Measurements from ENCODE around the gene SHROOM4.

Gene SHROOM4

DNA sequence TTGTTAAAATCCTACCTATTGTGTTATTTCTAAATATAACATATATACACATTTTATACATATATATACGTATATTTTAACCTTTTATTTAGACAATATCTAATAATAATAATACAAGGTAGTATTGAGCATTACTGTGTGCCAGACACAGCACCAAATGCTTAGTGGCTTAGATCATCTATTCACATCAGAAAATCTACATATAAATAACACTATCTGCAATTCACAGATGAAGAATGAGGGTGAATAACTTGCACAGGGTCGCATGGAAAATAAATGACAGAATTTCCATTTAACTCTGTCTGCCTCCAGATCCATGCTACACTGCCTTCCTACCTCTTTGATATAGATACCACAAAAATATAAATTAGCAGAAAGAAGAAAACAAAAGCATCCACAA lies 37.7 kb downstream of the SHROOM4 start:
- TF ChIP-seq, protein P1, sequence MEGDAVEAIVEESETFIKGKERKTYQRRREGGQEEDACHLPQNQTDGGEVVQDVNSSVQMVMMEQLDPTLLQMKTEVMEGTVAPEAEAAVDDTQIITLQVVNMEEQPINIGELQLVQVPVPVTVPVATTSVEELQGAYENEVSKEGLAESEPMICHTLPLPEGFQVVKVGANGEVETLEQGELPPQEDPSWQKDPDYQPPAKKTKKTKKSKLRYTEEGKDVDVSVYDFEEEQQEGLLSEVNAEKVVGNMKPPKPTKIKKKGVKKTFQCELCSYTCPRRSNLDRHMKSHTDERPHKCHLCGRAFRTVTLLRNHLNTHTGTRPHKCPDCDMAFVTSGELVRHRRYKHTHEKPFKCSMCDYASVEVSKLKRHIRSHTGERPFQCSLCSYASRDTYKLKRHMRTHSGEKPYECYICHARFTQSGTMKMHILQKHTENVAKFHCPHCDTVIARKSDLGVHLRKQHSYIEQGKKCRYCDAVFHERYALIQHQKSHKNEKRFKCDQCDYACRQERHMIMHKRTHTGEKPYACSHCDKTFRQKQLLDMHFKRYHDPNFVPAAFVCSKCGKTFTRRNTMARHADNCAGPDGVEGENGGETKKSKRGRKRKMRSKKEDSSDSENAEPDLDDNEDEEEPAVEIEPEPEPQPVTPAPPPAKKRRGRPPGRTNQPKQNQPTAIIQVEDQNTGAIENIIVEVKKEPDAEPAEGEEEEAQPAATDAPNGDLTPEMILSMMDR (IDR thresholded peaks at IDR 0.05; ENCODE audit: low read depth, low read length, missing control alignments), result no peak
- no peaks in the 10 kb centered on the region for H3K27me3 ChIP-seq (replicated peaks)
- DNase-seq, result no peak
- H3K4me3 ChIP-seq (ENCODE audit: low read depth, low read length), result no peak overlapping the region
- no peaks in the 10 kb centered on the region for H3K36me3 ChIP-seq (replicated peaks)
- in situ Hi-C loops (cut with HindIII; ENCODE audit: low pct_ligation_motif_present, low sequenced_read_pairs), result no loop called here
- H3K27ac ChIP-seq, result no peak overlapping the region

DNA sequence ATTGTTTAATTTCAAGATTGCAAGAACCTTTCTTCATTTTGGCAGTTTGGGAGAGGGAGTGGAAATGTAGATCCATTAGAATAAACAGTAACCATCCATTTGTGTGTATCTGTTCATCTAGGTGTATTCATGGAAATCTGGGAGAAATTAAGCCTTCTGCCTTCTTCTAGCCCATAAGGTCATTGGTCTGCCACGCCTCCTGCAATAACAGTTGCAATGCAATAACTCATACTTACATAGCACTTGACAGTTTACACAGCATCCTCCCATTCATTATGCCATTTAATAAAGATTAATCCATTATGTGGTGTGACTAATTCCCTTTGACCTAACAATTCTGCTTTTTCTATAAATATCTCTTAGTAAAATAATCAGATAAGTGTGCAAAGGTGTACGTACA lies 42.6 kb downstream of the SHROOM4 start:
- H3K4me3 ChIP-seq (ENCODE audit: low read depth, low read length), result no peak overlapping the region
- no peaks in the 10 kb centered on the region for H3K36me3 ChIP-seq (replicated peaks)
- TF ChIP-seq, protein P1 (IDR thresholded peaks at IDR 0.05; ENCODE audit: low read depth, low read length, missing control alignments), result no peak
- no peak overlapping the region for H3K27ac ChIP-seq
- in situ Hi-C loops (cut with HindIII; ENCODE audit: low pct_ligation_motif_present, low sequenced_read_pairs), result no loop called here
- H3K27me3 ChIP-seq (replicated peaks), result no peaks in the 10 kb centered on the region
- DNase-seq, result no peak

DNA sequence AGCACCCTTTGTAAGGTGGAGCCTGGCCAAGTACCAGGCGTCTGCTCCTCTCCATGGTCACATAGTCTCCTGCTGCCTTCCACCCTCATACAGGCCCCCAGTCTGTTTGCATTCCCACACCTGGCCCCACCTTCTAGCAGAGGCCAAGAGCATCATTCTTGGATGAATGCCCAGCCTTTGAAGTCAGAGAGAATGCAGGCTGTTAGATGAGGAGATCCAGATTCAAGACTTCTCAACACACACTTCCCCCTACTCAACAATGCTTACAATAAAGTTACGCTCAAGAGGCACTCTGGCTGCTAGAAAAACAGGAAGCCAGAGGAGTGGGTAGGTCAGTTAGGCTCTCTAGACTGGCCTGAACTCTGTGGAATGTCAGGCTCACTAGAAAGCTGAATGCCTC lies 43.3 kb downstream of the SHROOM4 start:
- DNase-seq, result no peak
- Histone ChIP-seq H3K36me3 (replicated peaks) (no peaks in the 10 kb centered on the region), H3K4me3 (ENCODE audit: low read depth, low read length) (no peak overlapping the region), H3K27me3 (replicated peaks) (no peaks in the 10 kb centered on the region), H3K27ac (no peak overlapping the region)
- in situ Hi-C loops (cut with HindIII; ENCODE audit: low pct_ligation_motif_present, low sequenced_read_pairs), result no loop called here
- TF ChIP-seq, protein P1 (IDR thresholded peaks at IDR 0.05; ENCODE audit: low read depth, low read length, missing control alignments), result no peak

DNA sequence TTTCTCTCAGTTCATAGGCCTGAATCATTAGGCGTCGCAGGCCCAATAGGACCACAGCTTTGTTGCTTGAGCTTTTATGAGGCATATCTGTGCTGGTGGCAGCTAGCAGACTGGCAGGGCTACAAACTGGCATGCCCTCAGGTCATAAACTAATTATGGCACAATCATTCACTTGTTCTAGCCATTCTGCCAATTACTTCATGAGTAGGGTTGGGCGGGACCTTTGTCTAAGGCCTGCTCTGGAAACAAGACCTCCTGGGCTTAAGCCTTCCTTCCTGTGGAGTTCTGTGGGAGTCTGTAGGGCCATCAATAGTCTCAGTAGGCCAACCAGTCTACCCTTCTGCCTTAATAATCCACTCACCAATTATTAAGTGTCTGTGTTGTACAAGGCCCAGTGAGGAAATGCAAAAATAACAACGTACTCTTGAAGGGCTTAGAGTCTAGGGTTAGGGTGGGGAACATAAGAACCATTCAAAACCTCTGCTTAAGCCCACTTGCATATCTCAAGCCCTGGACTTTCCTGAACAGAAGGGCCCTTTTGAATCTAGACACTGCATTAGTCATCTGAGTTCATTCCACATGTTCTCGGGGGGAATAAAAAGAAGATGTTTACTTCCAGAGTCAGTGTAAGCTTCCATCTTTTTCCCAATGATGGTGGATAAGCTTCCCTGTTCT lies 44.5 kb downstream of the SHROOM4 start:
- H3K36me3 ChIP-seq (replicated peaks), result no peaks in the 10 kb centered on the region
- no peak overlapping the region for H3K27ac ChIP-seq
- DNase-seq, result no peak
- no peak overlapping the region for H3K4me3 ChIP-seq (ENCODE audit: low read depth, low read length)
- in situ Hi-C loops (cut with HindIII; ENCODE audit: low pct_ligation_motif_present, low sequenced_read_pairs), result no loop called here
- TF ChIP-seq, protein P1 (IDR thresholded peaks at IDR 0.05; ENCODE audit: low read depth, low read length, missing control alignments), result no peak
- no peaks in the 10 kb centered on the region for H3K27me3 ChIP-seq (replicated peaks)

DNA sequence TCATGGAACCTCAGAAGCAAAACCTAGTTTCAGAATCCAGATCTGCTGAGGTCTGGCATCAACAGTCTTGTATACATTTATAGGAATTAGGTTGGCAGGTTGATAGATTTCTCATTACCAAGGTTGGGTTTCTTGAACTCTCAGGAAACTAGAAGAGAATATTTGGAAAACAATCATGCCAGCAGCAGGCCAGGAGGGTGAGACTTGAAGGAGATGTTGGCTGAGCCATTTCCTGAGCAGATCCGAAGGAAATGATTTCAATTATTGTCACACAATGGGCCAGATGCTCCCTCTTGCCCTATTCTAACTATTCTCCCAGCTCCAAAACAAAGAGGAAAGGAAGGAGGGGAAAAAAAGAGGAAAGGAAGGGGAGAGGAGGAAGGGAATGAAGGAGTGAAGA lies 45.2 kb downstream of the SHROOM4 start:
- no peak for DNase-seq
- Histone ChIP-seq H3K36me3 (replicated peaks) (no peaks in the 10 kb centered on the region), H3K27me3 (replicated peaks) (no peaks in the 10 kb centered on the region), H3K27ac (no peak overlapping the region), H3K4me3 (ENCODE audit: low read depth, low read length) (no peak overlapping the region)
- in situ Hi-C loops (cut with HindIII; ENCODE audit: low pct_ligation_motif_present, low sequenced_read_pairs), result no loop called here
- TF ChIP-seq, protein P1 (IDR thresholded peaks at IDR 0.05; ENCODE audit: low read depth, low read length, missing control alignments), result no peak

DNA sequence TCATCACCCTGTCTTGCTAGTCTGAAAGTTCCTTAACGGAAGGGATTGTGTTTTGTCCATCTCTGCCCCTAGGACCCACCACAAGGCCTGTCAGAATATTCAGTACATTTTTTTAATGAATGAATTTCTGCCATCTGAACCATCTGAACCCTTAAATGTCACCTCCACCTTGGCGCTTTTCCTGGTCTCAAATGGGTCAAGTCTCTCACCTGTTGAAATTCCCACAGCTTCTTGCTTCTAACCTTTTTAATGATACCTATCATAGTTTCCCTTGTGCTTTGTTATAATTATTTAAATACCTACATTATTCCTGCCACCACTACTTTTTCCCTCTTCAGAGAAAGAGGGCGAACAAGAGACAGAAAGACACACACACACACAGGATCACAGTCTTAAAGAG lies 48.0 kb downstream of the SHROOM4 start:
- no peak for DNase-seq
- no peaks in the 10 kb centered on the region for H3K27me3 ChIP-seq (replicated peaks)
- TF ChIP-seq, protein P1 (IDR thresholded peaks at IDR 0.05; ENCODE audit: low read depth, low read length, missing control alignments), result no peak
- no peak overlapping the region for H3K4me3 ChIP-seq (ENCODE audit: low read depth, low read length)
- in situ Hi-C loops (cut with HindIII; ENCODE audit: low pct_ligation_motif_present, low sequenced_read_pairs), result no loop called here
- no peak overlapping the region for H3K27ac ChIP-seq
- H3K36me3 ChIP-seq (replicated peaks), result no peaks in the 10 kb centered on the region
